MCF 10A (cell line): Measurements from ENCODE around the gene RXRA. TPM values are rescaled to one million over a fixed set of nuclear protein-coding genes. Genes with fewer than 3 reads are reported as not detected.

Experiments
- BruUV-seq: library from RNA; stranded (reverse); fragments of 400-500 nt; replicated peaks from 2 replicates; lab custom pipeline; 2021; lab: Mats Ljungman, UMichigan
- CTCF ChIA-PET: fragments of 300-600 bp; sonication (Branson Sonifier 250); formaldehyde crosslinking; extraction: SDS; loops from one replicate; lab custom pipeline; 2021; ENCODE audit warnings: antibody characterized with exemption, inconsistent platforms; lab: Yijun Ruan, JAX
- POLR2A ChIA-PET: fragments of 300-600, 350-650 bp; sonication (Branson Sonifier 250); formaldehyde crosslinking; extraction: SDS; loops from one replicate; lab custom pipeline; 2020; ENCODE audit warnings: antibody characterized with exemption, inconsistent platforms; lab: Yijun Ruan, JAX
- DNase-seq: peaks from one replicate; pipeline ENCODE4 v3.0.0-alpha.2; 2018; ENCODE audit not compliant: unreplicated experiment
- H3K27ac Mint-ChIP-seq: one replicate; pipeline ENCODE4 v1.8.0; 2022; ENCODE audit warnings: mild to moderate bottlenecking, low read depth, mixed read lengths; ENCODE audit not compliant: unreplicated experiment
- H3K27me3 Mint-ChIP-seq: one replicate; pipeline ENCODE4 v1.8.0; 2022; ENCODE audit warnings: mixed read lengths; ENCODE audit not compliant: insufficient read depth, unreplicated experiment
- H3K36me3 Mint-ChIP-seq: one replicate; pipeline ENCODE4 v1.8.0; 2022; ENCODE audit warnings: mild to moderate bottlenecking, moderate library complexity, mixed read lengths; ENCODE audit not compliant: insufficient read depth, unreplicated experiment
- H3K4me1 Mint-ChIP-seq: one replicate; pipeline ENCODE4 v1.8.0; 2022; ENCODE audit warnings: mixed read lengths; ENCODE audit not compliant: insufficient read depth, unreplicated experiment
- H3K4me3 Mint-ChIP-seq: one replicate; pipeline ENCODE4 v1.8.0; 2022; ENCODE audit warnings: mild to moderate bottlenecking, moderate library complexity, mixed read lengths; ENCODE audit not compliant: unreplicated experiment
- H3K9me3 Mint-ChIP-seq: one replicate; pipeline ENCODE4 v1.8.0; 2022; ENCODE audit warnings: mixed read lengths; ENCODE audit not compliant: unreplicated experiment
- CTCF ChIP-seq: fragments of 200-600 bp; IDR thresholded peaks from one replicate; pipeline ENCODE4 v1.8.0; 2022; ENCODE audit warnings: antibody characterized with exemption, mild to moderate bottlenecking; ENCODE audit not compliant: unreplicated experiment
- intact Hi-C: fragments of 100-400 bp; cut with micrococcal nuclease; formaldehyde crosslinking; loops from 2 replicates; pipeline ENCODE4 v1.14.1; 2022
- total RNA-seq: library from RNA; stranded (reverse); gene quantifications from 2 replicates; pipeline ENCODE4 v1.2.3, GENCODE V29; 2022

Gene RXRA
- total RNA-seq, 1 experiment from 2014 or later: 65.5 TPM

- Mint-ChIP-seq H3K9me3 (no peaks in the 10 kb centered on the region), H3K4me3 (no peak overlapping the region), H3K27me3 (no peaks in the 10 kb centered on the region), H3K36me3 (peaks cover 4% of the 10 kb centered on the region), H3K27ac (no peak overlapping the region), H3K4me1 (peaks cover 8% of the 10 kb centered on the region)
- ChIA-PET POLR2A (interaction anchor here (0.6 kb wide), 1 partner anchor 153 kb away, joined by 3 read pairs; no protein-coding TSS in a partner anchor), CTCF (interaction anchor here (0.5 kb wide), 1 partner anchor 591 kb away, joined by 3 read pairs; no protein-coding TSS in a partner anchor)
- no peak for TF ChIP-seq CTCF
- no peak for DNase-seq
- no TSS peak for BruUV-seq
- intact Hi-C loops: no loop called here
Observed at GRCh38 chr9:134460896-134461295, 134.6 kb downstream of the RXRA start.

GRCh38 chr9:134461426-134461982 lies 135.2 kb downstream of the RXRA start:
- CTCF ChIA-PET: no interaction called here
- intact Hi-C loops: no loop called here
- Mint-ChIP-seq H3K4me1 (peaks cover 2% of the 10 kb centered on the region), H3K27me3 (no peaks in the 10 kb centered on the region), H3K4me3 (no peak overlapping the region), H3K9me3 (no peaks in the 10 kb centered on the region), H3K27ac (no peak overlapping the region), H3K36me3 (peaks cover 4% of the 10 kb centered on the region)
- TF ChIP-seq CTCF: no peak
- DNase-seq: no peak
- POLR2A ChIA-PET: no interaction called here
- BruUV-seq: no TSS peak

GRCh38 chr9:134462318-134462717 lies 136.1 kb downstream of the RXRA start:
- no peaks in the 10 kb centered on the region for H3K4me1 Mint-ChIP-seq
- H3K9me3 Mint-ChIP-seq: no peaks in the 10 kb centered on the region
- no peak for TF ChIP-seq CTCF
- no peak overlapping the region for H3K27ac Mint-ChIP-seq
- peaks cover 4% of the 10 kb centered on the region for H3K36me3 Mint-ChIP-seq
- intact Hi-C loops: no loop called here
- BruUV-seq: no TSS peak
- no peak for DNase-seq
- no peaks in the 10 kb centered on the region for H3K27me3 Mint-ChIP-seq
- ChIA-PET POLR2A (no interaction called here), CTCF (interaction anchor here (1.5 kb wide), 1 partner anchor 198 kb away, joined by 5 read pairs; no protein-coding TSS in a partner anchor)
- H3K4me3 Mint-ChIP-seq: no peak overlapping the region

- no peak for DNase-seq
- no peak for TF ChIP-seq CTCF
- peaks cover 4% of the 10 kb centered on the region for H3K36me3 Mint-ChIP-seq
- intact Hi-C loops: no loop called here
- H3K4me1 Mint-ChIP-seq: no peaks in the 10 kb centered on the region
- H3K9me3 Mint-ChIP-seq: no peaks in the 10 kb centered on the region
- CTCF ChIA-PET: interaction anchor here (0.6 to 1.5 kb wide), 2 partner anchors 198 to 1498 kb away, joined by 3 to 5 read pairs; no protein-coding TSS in a partner anchor
- no peaks in the 10 kb centered on the region for H3K27me3 Mint-ChIP-seq
- no peak overlapping the region for H3K4me3 Mint-ChIP-seq
- H3K27ac Mint-ChIP-seq: no peak overlapping the region
- POLR2A ChIA-PET: interaction anchor here (0.6 kb wide), 1 partner anchor 30 kb away, joined by 3 read pairs; no protein-coding TSS in a partner anchor
- BruUV-seq: no TSS peak
Observed at GRCh38 chr9:134463280-134463679, 137.0 kb downstream of the RXRA start.
